Gastroesophageal sphincter (tissue), 3 donors: ENCODE measurements around the gene FAM131C.

Experiments used
- EP300 ChIP-seq: sonication (generic); formaldehyde crosslinking; IDR thresholded peaks from one replicate; pipeline ENCODE4 v1.6.1; 2017; ENCODE audit warnings: antibody characterized with exemption, mild to moderate bottlenecking
- POLR2A ChIP-seq, 2 donors: fragments of 450-650 bp; IDR thresholded peaks; one replicate each; pipeline ENCODE4 v1.6.1; 2017; ENCODE audit warnings: antibody characterized with exemption in 2 of 2, mild to moderate bottlenecking in 2 of 2, moderate library complexity in 1 of 2
- POLR2AphosphoS5 ChIP-seq: sonication (generic); formaldehyde crosslinking; IDR thresholded peaks from one replicate; pipeline ENCODE4 v1.6.1; 2017; ENCODE audit warnings: antibody characterized with exemption
- TF ChIP-seq, protein P1 (sequence below), 4 experiments: fragments of 200-600 bp in 2 of 4; fragments of 450-650 bp in 2 of 4; sonication (generic) in 1 of 4; IDR thresholded peaks; one replicate each; pipeline ENCODE4 v1.5.1; 2017 to 2019; ENCODE audit warnings: antibody characterized with exemption in 4 of 4, mild to moderate bottlenecking in 2 of 4, moderate library complexity in 2 of 4

DNA sequence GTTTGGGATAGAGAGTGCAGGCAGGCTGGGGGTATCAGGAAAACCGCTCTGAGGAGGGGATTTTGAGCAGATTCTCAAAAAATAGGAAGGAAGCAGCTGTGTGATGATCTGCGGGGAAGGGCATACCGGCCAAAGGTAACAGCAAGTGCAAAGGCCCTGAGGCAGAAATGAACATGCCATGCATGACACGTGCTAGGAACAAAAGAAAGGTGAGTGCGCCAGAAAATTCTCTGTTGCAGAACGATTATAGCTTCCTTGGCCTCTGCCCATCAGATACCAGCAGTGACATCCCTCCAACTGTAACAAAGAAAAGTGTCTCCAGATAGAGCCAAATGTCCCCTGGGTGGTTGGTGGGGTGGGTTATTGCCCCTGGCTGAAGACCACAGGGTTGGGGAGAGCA is 37.0 kb upstream of the FAM131C start:
- TF ChIP-seq, protein P1, sequence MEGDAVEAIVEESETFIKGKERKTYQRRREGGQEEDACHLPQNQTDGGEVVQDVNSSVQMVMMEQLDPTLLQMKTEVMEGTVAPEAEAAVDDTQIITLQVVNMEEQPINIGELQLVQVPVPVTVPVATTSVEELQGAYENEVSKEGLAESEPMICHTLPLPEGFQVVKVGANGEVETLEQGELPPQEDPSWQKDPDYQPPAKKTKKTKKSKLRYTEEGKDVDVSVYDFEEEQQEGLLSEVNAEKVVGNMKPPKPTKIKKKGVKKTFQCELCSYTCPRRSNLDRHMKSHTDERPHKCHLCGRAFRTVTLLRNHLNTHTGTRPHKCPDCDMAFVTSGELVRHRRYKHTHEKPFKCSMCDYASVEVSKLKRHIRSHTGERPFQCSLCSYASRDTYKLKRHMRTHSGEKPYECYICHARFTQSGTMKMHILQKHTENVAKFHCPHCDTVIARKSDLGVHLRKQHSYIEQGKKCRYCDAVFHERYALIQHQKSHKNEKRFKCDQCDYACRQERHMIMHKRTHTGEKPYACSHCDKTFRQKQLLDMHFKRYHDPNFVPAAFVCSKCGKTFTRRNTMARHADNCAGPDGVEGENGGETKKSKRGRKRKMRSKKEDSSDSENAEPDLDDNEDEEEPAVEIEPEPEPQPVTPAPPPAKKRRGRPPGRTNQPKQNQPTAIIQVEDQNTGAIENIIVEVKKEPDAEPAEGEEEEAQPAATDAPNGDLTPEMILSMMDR (IDR thresholded peaks at IDR 0.05) = no peak
- TF ChIP-seq EP300 = no peak
- no peak for TF ChIP-seq POLR2AphosphoS5
- no peak for TF ChIP-seq POLR2A (IDR thresholded peaks at IDR 0.05)
